Testis (tissue), 3 donors: Measurements from ENCODE around the gene MAGEF1. TPM values are rescaled to one million over a fixed set of nuclear protein-coding genes. Genes with fewer than 3 reads are reported as not detected.
A peak's percentile ranks its signal among the peaks of the same experiment; 100 is the strongest.

Source experiments
- DNase-seq: peaks from one replicate; pipeline ENCODE4 v3.0.0-alpha.2; 2019
- H3K27ac ChIP-seq, 2 donors: fragments of 200-600 bp; sonication (generic); one replicate each; pipeline ENCODE4 v1.5.1; 2019
- H3K27me3 ChIP-seq: fragments of 200-600 bp; sonication (generic); one replicate; pipeline ENCODE4 v1.5.1; 2019
- H3K36me3 ChIP-seq: fragments of 200-600 bp; sonication (generic); one replicate; pipeline ENCODE4 v1.5.1; 2017; ENCODE audit warnings: low read depth; ENCODE audit errors: missing control alignments
- H3K4me1 ChIP-seq: fragments of 200-600 bp; sonication (generic); one replicate; pipeline ENCODE4 v1.5.1; 2019
- H3K4me3 ChIP-seq, 2 donors: fragments of 200-600 bp; sonication (generic); one replicate each; pipeline ENCODE4 v1.5.1; 2017 to 2019
- H3K9me3 ChIP-seq: fragments of 200-600 bp; sonication (generic); one replicate; pipeline ENCODE4 v1.5.1; 2017
- POLR2A ChIP-seq: fragments of 450-650 bp; IDR thresholded peaks from one replicate; pipeline ENCODE4 v1.6.1; 2017; ENCODE audit warnings: antibody characterized with exemption, mild to moderate bottlenecking, moderate library complexity
- WGBS, 2 donors: methylation state at CpG; one replicate each; pipeline ENCODE4 v1.1.5; 2018; 5-methylcytosine and 5-hydroxymethylcytosine counted together
- intact Hi-C: fragments of 100-400 bp; cut with DNase I; formaldehyde crosslinking; loops from one replicate; pipeline ENCODE4 v1.15.1; 2023; ENCODE audit warnings: low total_unique reads
- polyA plus RNA-seq: library from polyadenylated mRNA; stranded (reverse); fragments of 350-450 nt; fragmentation: Illumina TruSeq; extraction: RNeasy Lipid Tissue Mini Kit (QIAGEN cat#74804); gene quantifications from one replicate; pipeline ENCODE4 v1.2.3, GENCODE V29; 2014; ENCODE audit warnings: low read depth, low replicate concordance; ENCODE audit not compliant: insufficient read depth
- total RNA-seq, 2 donors: library from RNA; depleted of rRNA; stranded (reverse); fragments of >200 nt; gene quantifications; one replicate each; pipeline ENCODE4 v1.2.3, GENCODE V29; 2016
- TF ChIP-seq, protein P1 (sequence below), 3 experiments: fragments of 450-650 bp in 2 of 3; fragments of 200-600 bp in 1 of 3; sonication (generic) in 1 of 3; IDR thresholded peaks; one replicate each; pipeline ENCODE4 v1.5.1; 2016 to 2019; ENCODE audit warnings: antibody characterized with exemption in 3 of 3, mild to moderate bottlenecking in 2 of 3, moderate library complexity in 1 of 3

MAGEF1 gene
- total and polyA plus RNA-seq, 3 donors from 2014 or later = 22.8 to 33.5 (median 25.1) TPM

DNA sequence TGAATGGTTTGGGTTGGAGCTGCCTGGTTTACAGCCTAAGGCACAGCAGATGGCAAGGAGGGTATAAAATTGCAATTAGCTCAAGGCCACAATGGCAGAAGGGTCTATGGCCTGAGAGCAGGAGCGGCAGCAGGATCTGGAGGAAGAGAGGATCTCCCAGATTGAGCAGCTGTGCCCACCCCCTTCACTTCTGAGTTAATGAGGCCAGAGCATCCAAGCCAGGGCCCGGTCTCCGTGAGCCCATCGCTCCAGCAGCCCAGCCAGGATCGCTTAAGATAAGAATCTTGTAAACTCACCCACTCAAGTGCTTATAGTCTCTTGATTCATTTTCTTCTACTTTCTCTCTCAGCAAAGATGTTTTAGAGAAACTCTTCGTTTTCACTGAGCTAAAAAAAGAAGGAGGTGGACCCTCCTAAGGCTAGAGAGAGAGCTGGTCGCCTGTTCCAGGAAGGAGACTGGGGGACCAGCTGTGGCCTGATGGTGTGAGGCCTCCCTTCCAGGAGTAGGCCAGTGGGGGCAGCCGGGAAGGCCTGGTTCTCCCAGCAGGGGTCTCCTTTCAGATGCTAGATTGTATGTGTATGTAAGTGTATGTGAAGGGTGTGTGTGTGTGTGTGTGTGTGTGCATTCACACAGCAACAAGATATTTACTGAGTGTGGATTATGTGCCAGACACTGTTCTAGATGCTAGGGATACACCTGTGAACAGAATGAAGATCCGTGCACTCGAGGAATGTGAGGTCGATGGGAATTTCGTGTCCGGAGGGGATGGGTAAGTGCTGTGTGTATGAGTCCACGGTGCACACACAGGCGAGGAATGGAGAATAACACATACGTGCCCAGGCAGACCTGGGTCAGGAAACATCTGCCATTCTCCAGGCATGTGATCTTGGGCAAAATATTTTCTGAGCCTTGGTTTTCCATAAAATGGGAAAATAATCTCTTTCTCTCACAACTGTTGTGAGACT lies 18.6 kb downstream of the MAGEF1 start:
- peaks cover 14% of the 10 kb centered on the region for H3K4me1 ChIP-seq
- TF ChIP-seq POLR2A = no peak
- TF ChIP-seq, protein P1, sequence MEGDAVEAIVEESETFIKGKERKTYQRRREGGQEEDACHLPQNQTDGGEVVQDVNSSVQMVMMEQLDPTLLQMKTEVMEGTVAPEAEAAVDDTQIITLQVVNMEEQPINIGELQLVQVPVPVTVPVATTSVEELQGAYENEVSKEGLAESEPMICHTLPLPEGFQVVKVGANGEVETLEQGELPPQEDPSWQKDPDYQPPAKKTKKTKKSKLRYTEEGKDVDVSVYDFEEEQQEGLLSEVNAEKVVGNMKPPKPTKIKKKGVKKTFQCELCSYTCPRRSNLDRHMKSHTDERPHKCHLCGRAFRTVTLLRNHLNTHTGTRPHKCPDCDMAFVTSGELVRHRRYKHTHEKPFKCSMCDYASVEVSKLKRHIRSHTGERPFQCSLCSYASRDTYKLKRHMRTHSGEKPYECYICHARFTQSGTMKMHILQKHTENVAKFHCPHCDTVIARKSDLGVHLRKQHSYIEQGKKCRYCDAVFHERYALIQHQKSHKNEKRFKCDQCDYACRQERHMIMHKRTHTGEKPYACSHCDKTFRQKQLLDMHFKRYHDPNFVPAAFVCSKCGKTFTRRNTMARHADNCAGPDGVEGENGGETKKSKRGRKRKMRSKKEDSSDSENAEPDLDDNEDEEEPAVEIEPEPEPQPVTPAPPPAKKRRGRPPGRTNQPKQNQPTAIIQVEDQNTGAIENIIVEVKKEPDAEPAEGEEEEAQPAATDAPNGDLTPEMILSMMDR (IDR thresholded peaks at IDR 0.05) = no peak
- no peaks in the 10 kb centered on the region for H3K36me3 ChIP-seq
- WGBS, 2 donors = 66 to 81% methylated on average over 16 of the region's 16 CpGs
- no peak overlapping the region for H3K4me3 ChIP-seq
- H3K27ac ChIP-seq = peak overlapping the region in 1 of 2 donors; percentile 61
- intact Hi-C loops = no loop called here
- no peak for DNase-seq
- no peaks in the 10 kb centered on the region for H3K9me3 ChIP-seq
- no peaks in the 10 kb centered on the region for H3K27me3 ChIP-seq

DNA sequence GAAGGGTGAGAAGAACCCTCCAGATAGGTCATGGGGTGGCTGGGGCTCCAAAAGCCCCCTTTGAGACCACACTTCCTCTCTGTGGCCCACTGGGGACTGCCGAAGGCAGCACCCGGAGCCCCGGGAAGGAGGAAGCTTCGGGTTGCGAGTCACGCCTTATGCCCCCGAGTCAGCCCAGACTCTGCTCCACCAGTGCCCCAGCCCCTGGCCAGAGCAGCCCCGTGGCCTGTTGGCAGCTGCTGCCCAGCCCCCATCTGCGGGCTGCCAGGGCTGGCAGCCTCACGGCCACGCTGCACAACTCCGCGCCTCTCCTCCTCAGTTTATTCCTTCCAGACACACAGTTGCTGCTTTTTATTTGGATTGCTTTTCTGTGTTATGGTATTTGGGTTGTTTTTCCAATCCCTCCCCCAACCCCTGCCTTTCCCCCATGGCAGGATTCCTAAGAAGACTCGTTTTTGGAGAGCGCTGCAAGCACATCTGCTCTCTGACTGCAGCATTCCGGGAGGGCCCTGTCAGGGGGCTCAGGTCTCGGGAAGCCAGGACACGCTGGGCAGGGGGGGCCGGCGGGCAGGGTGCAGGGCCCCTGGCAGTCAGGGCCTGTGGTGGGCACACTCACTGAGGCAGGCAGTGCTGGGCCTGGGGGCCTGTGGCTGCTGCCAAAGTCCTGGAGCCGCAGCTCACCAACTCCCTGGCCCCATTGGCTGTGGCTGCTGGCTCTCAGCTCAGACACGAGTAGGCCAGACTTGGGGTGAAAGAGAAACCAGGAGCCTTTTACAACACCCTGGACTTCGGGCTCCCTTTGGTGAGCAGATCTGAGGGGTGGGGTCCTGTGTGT lies 20.2 kb downstream of the MAGEF1 start:
- WGBS, 2 donors = 48 to 59% methylated on average over 10 to 23 of the region's 23 CpGs
- peak; percentile 43 for DNase-seq
- Histone ChIP-seq H3K27me3 (no peaks in the 10 kb centered on the region), H3K4me3 (no peak overlapping the region), H3K27ac (peak overlapping the region; percentile 32 to 66), H3K9me3 (no peaks in the 10 kb centered on the region), H3K4me1 (peaks cover 24% of the 10 kb centered on the region), H3K36me3 (no peaks in the 10 kb centered on the region)
- no peak for TF ChIP-seq POLR2A
- TF ChIP-seq, protein P1 (IDR thresholded peaks at IDR 0.05) = no peak
- intact Hi-C loops = no loop called here

DNA sequence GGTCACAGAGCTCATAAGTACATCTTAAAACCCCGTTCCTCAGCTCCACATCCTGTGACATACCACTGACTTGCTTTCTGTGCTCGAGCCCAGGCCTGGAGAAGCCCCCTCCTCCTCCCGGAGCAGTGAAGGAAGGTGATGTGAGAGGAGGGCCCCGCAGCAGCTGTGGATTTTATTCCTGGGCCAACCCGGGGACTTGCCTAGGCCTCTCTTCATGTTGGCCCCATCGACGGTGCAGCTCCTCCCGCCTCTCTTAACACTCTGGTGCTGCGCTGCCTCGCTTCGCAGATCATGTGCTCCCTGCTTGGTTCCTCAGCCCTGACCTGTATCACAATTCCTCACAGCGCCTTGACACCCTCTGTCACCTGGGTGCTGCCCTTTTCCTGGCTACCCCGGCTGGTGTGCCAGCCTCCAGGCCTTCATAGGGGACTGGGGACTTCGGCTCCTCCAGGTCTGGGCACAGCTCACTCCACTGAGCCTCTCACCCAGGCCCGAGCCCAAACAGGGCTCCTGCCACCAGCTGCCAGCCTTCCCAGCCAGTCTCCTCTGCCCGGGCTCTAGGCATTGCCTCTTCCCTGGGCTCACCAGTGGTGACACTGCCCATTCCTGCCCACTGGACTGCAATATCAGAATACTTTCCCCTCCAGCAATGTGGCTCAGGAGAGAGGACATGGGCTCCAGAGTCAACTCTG lies 21.5 kb downstream of the MAGEF1 start:
- no peaks in the 10 kb centered on the region for H3K36me3 ChIP-seq
- intact Hi-C loops = no loop called here
- no peaks in the 10 kb centered on the region for H3K27me3 ChIP-seq
- TF ChIP-seq, protein P1 (IDR thresholded peaks at IDR 0.05) = no peak
- TF ChIP-seq POLR2A = no peak
- 83 to 88% methylated on average over 12 to 16 of the region's 16 CpGs for WGBS, 2 donors
- no peak for DNase-seq
- no peaks in the 10 kb centered on the region for H3K9me3 ChIP-seq
- H3K4me1 ChIP-seq = peaks cover 24% of the 10 kb centered on the region
- no peak overlapping the region for H3K27ac ChIP-seq
- no peak overlapping the region for H3K4me3 ChIP-seq

DNA sequence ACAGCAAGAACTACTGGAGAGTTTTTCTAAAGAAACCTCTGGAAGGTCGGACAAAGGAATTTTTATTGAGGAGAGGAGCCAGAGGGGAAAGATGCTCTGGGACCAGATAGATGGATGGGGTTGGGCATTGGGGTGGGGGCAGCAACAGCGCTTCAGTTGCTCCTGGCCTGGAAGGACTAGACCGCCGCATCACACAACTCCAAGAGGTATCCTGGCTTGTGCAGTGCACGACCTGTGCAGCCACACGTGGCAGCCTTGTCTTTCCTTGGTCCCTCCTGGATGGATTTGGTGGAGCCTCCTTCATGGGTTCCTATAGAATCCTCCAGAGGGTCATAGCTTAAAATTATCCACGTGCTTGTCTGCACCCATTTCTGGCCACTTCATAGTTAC lies 23.0 kb downstream of the MAGEF1 start:
- H3K27ac ChIP-seq = peak overlapping the region in 1 of 2 donors; percentile 43
- H3K36me3 ChIP-seq = no peaks in the 10 kb centered on the region
- no peaks in the 10 kb centered on the region for H3K27me3 ChIP-seq
- intact Hi-C loops = no loop called here
- DNase-seq = no peak
- 70 to 72% methylated on average over 7 of the region's 7 CpGs for WGBS, 2 donors
- TF ChIP-seq, protein P1 (IDR thresholded peaks at IDR 0.05) = no peak
- no peak for TF ChIP-seq POLR2A
- no peaks in the 10 kb centered on the region for H3K9me3 ChIP-seq
- H3K4me3 ChIP-seq = no peak overlapping the region
- peaks cover 24% of the 10 kb centered on the region for H3K4me1 ChIP-seq
